GM18526 (cell line): ENCODE results near the gene AKAP5.

Experiments
- POLR2A ChIP-seq: IDR thresholded peaks from 3 replicates; pipeline ENCODE4 v1.6.1; 2011; ENCODE audit not compliant: insufficient read length; ENCODE audit errors: extremely low read depth

AKAP5 gene

GRCh38 chr14:64444984-64445845 is 20.1 kb upstream of the AKAP5 start:
- TF ChIP-seq POLR2A: no peak

GRCh38 chr14:64447876-64448670 is 17.2 kb upstream of the AKAP5 start:
- TF ChIP-seq POLR2A: no peak

GRCh38 chr14:64450255-64450654 is 15.0 kb upstream of the AKAP5 start:
- no peak for TF ChIP-seq POLR2A

GRCh38 chr14:64454671-64455070 is 10.6 kb upstream of the AKAP5 start:
- TF ChIP-seq POLR2A: no peak

- no peak for TF ChIP-seq POLR2A
Observed at GRCh38 chr14:64459405-64460136, 5.7 kb upstream of the AKAP5 start.

- no peak for TF ChIP-seq POLR2A
Observed at GRCh38 chr14:64461221-64461620, 4.1 kb upstream of the AKAP5 start.

- no peak for TF ChIP-seq POLR2A
Observed at GRCh38 chr14:64463195-64463594, 2.1 kb upstream of the AKAP5 start.

- TF ChIP-seq POLR2A: no peak
Observed at GRCh38 chr14:64463873-64464272, 1.4 kb upstream of the AKAP5 start.

GRCh38 chr14:64464651-64465050 is 648 bp upstream of the AKAP5 start:
- TF ChIP-seq POLR2A: no peak

GRCh38 chr14:64465831-64466554 is 694 bp downstream of the AKAP5 start:
- TF ChIP-seq POLR2A: no peak

GRCh38 chr14:64467101-64467500 is 1.8 kb downstream of the AKAP5 start:
- no peak for TF ChIP-seq POLR2A

GRCh38 chr14:64467566-64467965 is 2.3 kb downstream of the AKAP5 start:
- TF ChIP-seq POLR2A: no peak

- TF ChIP-seq POLR2A: no peak
Observed at GRCh38 chr14:64468451-64468850, 3.2 kb downstream of the AKAP5 start.

- TF ChIP-seq POLR2A: no peak
Observed at GRCh38 chr14:64474041-64474440, 8.7 kb downstream of the AKAP5 start.

GRCh38 chr14:64474698-64475097 is 9.4 kb downstream of the AKAP5 start:
- TF ChIP-seq POLR2A: no peak
